HepG2 (cell line): Measurements from ENCODE around the gene MRPL51. TPM values are rescaled to one million over a fixed set of nuclear protein-coding genes. Genes with fewer than 3 reads are reported as not detected.

Source experiments
- ARID2 ChIP-seq: sonication (generic); formaldehyde crosslinking; IDR thresholded peaks from 2 replicates; pipeline ENCODE4 v1.8.1; 2022; ENCODE audit warnings: mild to moderate bottlenecking, missing genetic modification reagents, borderline replicate concordance
- FOXC1 ChIP-seq: sonication (generic); formaldehyde crosslinking; IDR thresholded peaks from 2 replicates; pipeline ENCODE4 v1.8.0; 2022; ENCODE audit warnings: mild to moderate bottlenecking, missing genetic modification reagents, borderline replicate concordance
- FOXO1 ChIP-seq: sonication (generic); formaldehyde crosslinking; IDR thresholded peaks from 2 replicates; pipeline ENCODE4 v1.4.0; 2020; ENCODE audit warnings: missing genetic modification reagents
- GABPA ChIP-seq, 2 experiments: IDR thresholded peaks; 2 replicates each; pipeline ENCODE4 v1.6.1; 2011 to 2016; ENCODE audit warnings: low read depth in 2 of 2, low read length in 1 of 2, missing biosample characterization in 1 of 2, missing genetic modification characterization in 1 of 2
- MED8 ChIP-seq: sonication (generic); formaldehyde crosslinking; IDR thresholded peaks from 2 replicates; pipeline ENCODE4 v1.8.1; 2023; ENCODE audit warnings: mild to moderate bottlenecking, missing genetic modification reagents; ENCODE audit not compliant: insufficient replicate concordance
- MEF2D ChIP-seq: sonication (generic); formaldehyde crosslinking; IDR thresholded peaks from 2 replicates; pipeline ENCODE4 v1.5.1; 2020; ENCODE audit warnings: mild to moderate bottlenecking, missing genetic modification reagents
- NR2F1 ChIP-seq, 2 experiments: fragments of 450-650 bp in 1 of 2; formaldehyde crosslinking in 1 of 2; IDR thresholded peaks; 2 replicates each; pipeline versions ENCODE4 v1.5.0 to v1.6.1; 2016 to 2020; ENCODE audit warnings: mild to moderate bottlenecking in 1 of 2, missing compliant biosample characterization in 1 of 2, missing genetic modification reagents in 1 of 2, moderate library complexity in 1 of 2
- PPARG ChIP-seq: conservative IDR thresholded peaks from 2 replicates; pipeline ENCODE4 v1.6.1; 2016; ENCODE audit warnings: missing biosample characterization, missing genetic modification reagents
- RORA ChIP-seq: sonication (generic); formaldehyde crosslinking; IDR thresholded peaks from 2 replicates; pipeline ENCODE4 v1.5.0; 2020; ENCODE audit warnings: mild to moderate bottlenecking, missing genetic modification reagents, moderate library complexity
- ZNF547 ChIP-seq: sonication (generic); formaldehyde crosslinking; IDR thresholded peaks from 2 replicates; pipeline ENCODE4 v1.5.1; 2020; ENCODE audit warnings: mild to moderate bottlenecking, missing genetic modification reagents
- polyA plus RNA-seq, 8 experiments: library from polyadenylated mRNA; depleted of rRNA in 3 of 8; stranded (reverse) in 7 of 8; unstranded in 1 of 8; fragments of >200 nt; fragmentation: Illumina TruSeq in 4 of 8; extraction: Trizol in 4 of 8; gene quantifications; 2 replicates each; pipeline versions ENCODE4 v1.2.1 to v1.2.3, GENCODE V29; 2011 to 2016; ENCODE audit warnings: low read depth in 4 of 8, missing spikeins in 1 of 8, mixed read lengths in 1 of 8; ENCODE audit not compliant: insufficient read depth in 1 of 8
- total RNA-seq, 5 experiments: library from RNA; depleted of rRNA; stranded (reverse); fragments of >200 nt; fragmentation: Illumina TruSeq; extraction: Trizol; gene quantifications; 2 replicates each; pipeline ENCODE4 v1.2.3, GENCODE V29; 2016; ENCODE audit warnings: low read depth in 1 of 5
- TF ChIP-seq, protein P1 (sequence below): fragments of 450-650 bp; IDR thresholded peaks from 2 replicates; pipeline ENCODE4 v1.6.1; 2017; ENCODE audit warnings: mild to moderate bottlenecking
- TF ChIP-seq, protein P2 (sequence below): sonication (generic); formaldehyde crosslinking; IDR thresholded peaks from 2 replicates; pipeline ENCODE4 v1.4.0; 2020; ENCODE audit warnings: missing genetic modification reagents
- TF ChIP-seq, protein P3 (sequence below), 2 experiments: fragments of 450-650 bp in 1 of 2; sonication (generic) in 1 of 2; formaldehyde crosslinking in 1 of 2; IDR thresholded peaks; 2 replicates each; pipeline versions ENCODE4 v1.6.1 to v1.8.0; 2016 to 2022; ENCODE audit warnings: antibody characterized with exemption in 1 of 2, mild to moderate bottlenecking in 1 of 2, missing genetic modification reagents in 1 of 2

MRPL51 gene
- total and polyA plus RNA-seq, 2 of the 13 experiments (the other 11 are each of a cell fraction or from before 2014, with no cell fraction given) = 64.8 to 278 TPM

DNA sequence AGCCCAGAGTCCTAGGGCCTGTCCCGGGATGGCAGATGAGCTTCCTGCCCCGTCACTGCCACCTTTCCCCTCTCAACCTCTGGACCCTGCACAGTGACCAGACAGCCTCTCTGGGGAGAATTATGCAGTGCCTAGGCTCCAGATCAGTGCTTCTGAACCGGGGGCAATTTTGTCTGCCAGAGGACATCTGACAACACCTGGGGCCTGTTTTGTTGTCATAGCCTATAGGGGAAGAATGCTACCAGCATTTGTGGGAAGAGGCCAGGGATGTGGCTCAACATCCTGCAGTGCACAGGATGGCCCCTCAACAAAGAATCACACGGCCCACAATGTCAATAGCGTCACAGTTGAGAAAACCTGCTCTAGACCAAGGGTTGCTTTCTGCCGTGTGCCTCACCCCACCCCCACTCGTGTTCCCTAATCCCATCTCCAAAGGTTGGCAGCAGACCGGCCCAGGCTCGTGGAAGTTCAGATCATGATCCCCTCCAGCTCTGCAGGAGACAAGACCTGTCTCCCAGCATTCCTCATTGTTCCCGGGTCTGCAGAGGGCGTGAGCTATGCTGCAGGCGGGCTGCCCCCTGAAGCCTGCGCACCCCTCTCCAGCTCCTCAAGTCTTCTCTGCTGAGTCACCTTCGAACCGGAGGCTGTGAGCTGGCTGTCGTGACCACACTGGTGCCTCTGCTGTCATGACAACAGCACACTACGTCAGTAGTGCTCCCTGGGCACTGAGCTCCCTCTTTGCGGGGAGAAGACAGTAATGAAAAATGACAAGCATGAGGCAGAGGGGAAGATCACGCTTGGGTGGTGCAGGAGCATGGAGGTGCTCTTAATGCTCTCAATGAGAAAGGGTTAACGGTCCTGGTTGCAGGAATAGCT is 39.2 kb upstream of the MRPL51 start (continued):
- no peak for TF ChIP-seq GABPA (IDR thresholded peaks at IDR 0.05; ENCODE audit: low read depth, low read length)
- TF ChIP-seq GABPA (CRISPR knock-in tag; IDR thresholded peaks at IDR 0.05; ENCODE audit: low read depth) = 0 out of 2 replicates have a peak, but pooled peaks have one; percentile 5
- TF ChIP-seq, protein P1, sequence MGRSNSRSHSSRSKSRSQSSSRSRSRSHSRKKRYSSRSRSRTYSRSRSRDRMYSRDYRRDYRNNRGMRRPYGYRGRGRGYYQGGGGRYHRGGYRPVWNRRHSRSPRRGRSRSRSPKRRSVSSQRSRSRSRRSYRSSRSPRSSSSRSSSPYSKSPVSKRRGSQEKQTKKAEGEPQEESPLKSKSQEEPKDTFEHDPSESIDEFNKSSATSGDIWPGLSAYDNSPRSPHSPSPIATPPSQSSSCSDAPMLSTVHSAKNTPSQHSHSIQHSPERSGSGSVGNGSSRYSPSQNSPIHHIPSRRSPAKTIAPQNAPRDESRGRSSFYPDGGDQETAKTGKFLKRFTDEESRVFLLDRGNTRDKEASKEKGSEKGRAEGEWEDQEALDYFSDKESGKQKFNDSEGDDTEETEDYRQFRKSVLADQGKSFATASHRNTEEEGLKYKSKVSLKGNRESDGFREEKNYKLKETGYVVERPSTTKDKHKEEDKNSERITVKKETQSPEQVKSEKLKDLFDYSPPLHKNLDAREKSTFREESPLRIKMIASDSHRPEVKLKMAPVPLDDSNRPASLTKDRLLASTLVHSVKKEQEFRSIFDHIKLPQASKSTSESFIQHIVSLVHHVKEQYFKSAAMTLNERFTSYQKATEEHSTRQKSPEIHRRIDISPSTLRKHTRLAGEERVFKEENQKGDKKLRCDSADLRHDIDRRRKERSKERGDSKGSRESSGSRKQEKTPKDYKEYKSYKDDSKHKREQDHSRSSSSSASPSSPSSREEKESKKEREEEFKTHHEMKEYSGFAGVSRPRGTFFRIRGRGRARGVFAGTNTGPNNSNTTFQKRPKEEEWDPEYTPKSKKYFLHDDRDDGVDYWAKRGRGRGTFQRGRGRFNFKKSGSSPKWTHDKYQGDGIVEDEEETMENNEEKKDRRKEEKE = no peak
- peak; percentile 25 for TF ChIP-seq FOXO1 (CRISPR knock-in tag)
- peak; percentile 97 for TF ChIP-seq PPARG (CRISPR knock-in tag)
- peak in 1 of 2 experiments; percentile 55; a peak in 3 of 4 replicates for TF ChIP-seq NR2F1 (CRISPR knock-in tag; IDR thresholded peaks at IDR 0.05)
- TF ChIP-seq ZNF547 = no peak
- TF ChIP-seq RORA (CRISPR knock-in tag) = no peak
- TF ChIP-seq MED8 = peak; percentile 21
- TF ChIP-seq MEF2D (CRISPR knock-in tag) = peak; percentile 16; the same call in 1 of the 2 replicates
- TF ChIP-seq, protein P2, sequence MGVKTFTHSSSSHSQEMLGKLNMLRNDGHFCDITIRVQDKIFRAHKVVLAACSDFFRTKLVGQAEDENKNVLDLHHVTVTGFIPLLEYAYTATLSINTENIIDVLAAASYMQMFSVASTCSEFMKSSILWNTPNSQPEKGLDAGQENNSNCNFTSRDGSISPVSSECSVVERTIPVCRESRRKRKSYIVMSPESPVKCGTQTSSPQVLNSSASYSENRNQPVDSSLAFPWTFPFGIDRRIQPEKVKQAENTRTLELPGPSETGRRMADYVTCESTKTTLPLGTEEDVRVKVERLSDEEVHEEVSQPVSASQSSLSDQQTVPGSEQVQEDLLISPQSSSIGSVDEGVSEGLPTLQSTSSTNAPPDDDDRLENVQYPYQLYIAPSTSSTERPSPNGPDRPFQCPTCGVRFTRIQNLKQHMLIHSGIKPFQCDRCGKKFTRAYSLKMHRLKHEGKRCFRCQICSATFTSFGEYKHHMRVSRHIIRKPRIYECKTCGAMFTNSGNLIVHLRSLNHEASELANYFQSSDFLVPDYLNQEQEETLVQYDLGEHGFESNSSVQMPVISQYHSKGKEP (CRISPR knock-in tag) = no peak
- TF ChIP-seq FOXC1 (CRISPR knock-in tag) = no peak
- TF ChIP-seq, protein P3, sequence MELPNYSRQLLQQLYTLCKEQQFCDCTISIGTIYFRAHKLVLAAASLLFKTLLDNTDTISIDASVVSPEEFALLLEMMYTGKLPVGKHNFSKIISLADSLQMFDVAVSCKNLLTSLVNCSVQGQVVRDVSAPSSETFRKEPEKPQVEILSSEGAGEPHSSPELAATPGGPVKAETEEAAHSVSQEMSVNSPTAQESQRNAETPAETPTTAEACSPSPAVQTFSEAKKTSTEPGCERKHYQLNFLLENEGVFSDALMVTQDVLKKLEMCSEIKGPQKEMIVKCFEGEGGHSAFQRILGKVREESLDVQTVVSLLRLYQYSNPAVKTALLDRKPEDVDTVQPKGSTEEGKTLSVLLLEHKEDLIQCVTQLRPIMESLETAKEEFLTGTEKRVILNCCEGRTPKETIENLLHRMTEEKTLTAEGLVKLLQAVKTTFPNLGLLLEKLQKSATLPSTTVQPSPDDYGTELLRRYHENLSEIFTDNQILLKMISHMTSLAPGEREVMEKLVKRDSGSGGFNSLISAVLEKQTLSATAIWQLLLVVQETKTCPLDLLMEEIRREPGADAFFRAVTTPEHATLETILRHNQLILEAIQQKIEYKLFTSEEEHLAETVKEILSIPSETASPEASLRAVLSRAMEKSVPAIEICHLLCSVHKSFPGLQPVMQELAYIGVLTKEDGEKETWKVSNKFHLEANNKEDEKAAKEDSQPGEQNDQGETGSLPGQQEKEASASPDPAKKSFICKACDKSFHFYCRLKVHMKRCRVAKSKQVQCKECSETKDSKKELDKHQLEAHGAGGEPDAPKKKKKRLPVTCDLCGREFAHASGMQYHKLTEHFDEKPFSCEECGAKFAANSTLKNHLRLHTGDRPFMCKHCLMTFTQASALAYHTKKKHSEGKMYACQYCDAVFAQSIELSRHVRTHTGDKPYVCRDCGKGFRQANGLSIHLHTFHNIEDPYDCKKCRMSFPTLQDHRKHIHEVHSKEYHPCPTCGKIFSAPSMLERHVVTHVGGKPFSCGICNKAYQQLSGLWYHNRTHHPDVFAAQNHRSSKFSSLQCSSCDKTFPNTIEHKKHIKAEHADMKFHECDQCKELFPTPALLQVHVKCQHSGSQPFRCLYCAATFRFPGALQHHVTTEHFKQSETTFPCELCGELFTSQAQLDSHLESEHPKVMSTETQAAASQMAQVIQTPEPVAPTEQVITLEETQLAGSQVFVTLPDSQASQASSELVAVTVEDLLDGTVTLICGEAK (IDR thresholded peaks at IDR 0.05) = no peak
- TF ChIP-seq, protein P3 (CRISPR knock-in tag; IDR thresholded peaks at IDR 0.05) = no peak
- peak; percentile 90 for TF ChIP-seq ARID2
